ENCODE measurements around the gene ITPR3. TPM values are rescaled to one million over a fixed set of nuclear protein-coding genes. Genes with fewer than 3 reads are reported as not detected.

The ITPR3 gene
- total and polyA plus RNA-seq, 2 of the 13 experiments (the other 11 are each of a cell fraction or from before 2014, with no cell fraction given): 3.8 to 21.4 TPM

- TF ChIP-seq ZNF446 (CRISPR knock-in tag; IDR thresholded peaks at IDR 0.05): no peak
- 0 out of 2 replicates have a peak, but pooled peaks have one; percentile 11 for TF ChIP-seq ZNF138 (CRISPR knock-in tag; IDR thresholded peaks at IDR 0.05; ENCODE audit: low read depth)
- peak; percentile 53 for TF ChIP-seq ATF2 (CRISPR knock-in tag; IDR thresholded peaks at IDR 0.05)
- 0 out of 2 replicates have a peak, but pooled peaks have one; percentile 37 for TF ChIP-seq UBTF (CRISPR knock-in tag; IDR thresholded peaks at IDR 0.05)
- TF ChIP-seq ZFP41 (CRISPR knock-in tag; IDR thresholded peaks at IDR 0.05; ENCODE audit: borderline replicate concordance): no peak
- TF ChIP-seq LCORL (IDR thresholded peaks at IDR 0.05): no peak
- TF ChIP-seq LCORL (CRISPR knock-in tag; IDR thresholded peaks at IDR 0.05): peak; percentile 69
- no peak for TF ChIP-seq MLLT10 (CRISPR knock-in tag; IDR thresholded peaks at IDR 0.05)
- TF ChIP-seq USF2 (IDR thresholded peaks at IDR 0.05; ENCODE audit: low read depth, low read length): peak; percentile 66
- TF ChIP-seq USF2 (CRISPR knock-in tag; IDR thresholded peaks at IDR 0.05; ENCODE audit: borderline replicate concordance): peak; percentile 74; the same call in 1 of the 2 replicates
- TF ChIP-seq KAT7 (CRISPR knock-in tag; IDR thresholded peaks at IDR 0.05; ENCODE audit: borderline replicate concordance): peak; percentile 91; the same call in 1 of the 2 replicates
- TF ChIP-seq CREM (IDR thresholded peaks at IDR 0.05): no peak
- TF ChIP-seq CREM (CRISPR knock-in tag; IDR thresholded peaks at IDR 0.05): 0 out of 2 replicates have a peak, but pooled peaks have one; percentile 1
- TF ChIP-seq IRF2 (CRISPR knock-in tag; IDR thresholded peaks at IDR 0.05): peak; percentile 75; the same call in 1 of the 2 replicates
- no peak for TF ChIP-seq NBN (conservative IDR thresholded peaks at IDR 0.05)
- peak; percentile 34; the same call in 1 of the 2 replicates for TF ChIP-seq MAZ (IDR thresholded peaks at IDR 0.05; ENCODE audit: borderline replicate concordance, low read depth, low read length)
- no peak for TF ChIP-seq MAZ (CRISPR knock-in tag; IDR thresholded peaks at IDR 0.05; ENCODE audit: low read depth)
- TF ChIP-seq NR3C1 (CRISPR knock-in tag; IDR thresholded peaks at IDR 0.05): 0 out of 2 replicates have a peak, but pooled peaks have one; percentile 13
- TF ChIP-seq ZNF614 (CRISPR knock-in tag; IDR thresholded peaks at IDR 0.05; ENCODE audit: borderline replicate concordance): peak; percentile 89; the same call in 1 of the 2 replicates
- 0 out of 2 replicates have a peak, but pooled peaks have one; percentile 48 for TF ChIP-seq PRDM4 (CRISPR knock-in tag; IDR thresholded peaks at IDR 0.05; ENCODE audit: borderline replicate concordance)
- TF ChIP-seq ZBTB7A (CRISPR knock-in tag; IDR thresholded peaks at IDR 0.05): peak; percentile 69; the same call in 1 of the 2 replicates
- no peak for TF ChIP-seq ZSCAN20 (CRISPR knock-in tag; IDR thresholded peaks at IDR 0.05; ENCODE audit: borderline replicate concordance)
These were observed 35.6 kb upstream of the ITPR3 start (continued) for GRCh38 chr6:33585403-33586107.

Data from HepG2 (cell line).